Measurements from ENCODE around the gene CHST8. TPM values are rescaled to one million over a fixed set of nuclear protein-coding genes. Genes with fewer than 3 reads are reported as not detected.

Gene CHST8
- total and polyA plus RNA-seq, 2 of the 13 experiments (the other 11 are each of a cell fraction or from before 2014, with no cell fraction given): not detected

GRCh38 chr19:33604651-33605050 is 17.1 kb upstream of the CHST8 start (continued):
- TF ChIP-seq ZNF761 (CRISPR knock-in tag; conservative IDR thresholded peaks at IDR 0.05) (no peak), FIP1L1 (IDR thresholded peaks at IDR 0.05; ENCODE audit: borderline replicate concordance, insufficient read depth, low read depth, low read length) (no peak), KDM1A (CRISPR knock-in tag; IDR thresholded peaks at IDR 0.05) (no peak), SMYD3 (CRISPR knock-in tag; IDR thresholded peaks at IDR 0.05) (no peak), NCOA1 (CRISPR knock-in tag; IDR thresholded peaks at IDR 0.05) (no peak), SPEN (CRISPR knock-in tag; IDR thresholded peaks at IDR 0.05; ENCODE audit: low read depth) (no peak), CENPX (CRISPR knock-in tag; IDR thresholded peaks at IDR 0.05) (no peak), ZGPAT (CRISPR knock-in tag; IDR thresholded peaks at IDR 0.05) (no peak), CBX2 (IDR thresholded peaks at IDR 0.05; ENCODE audit: low read depth, low read length) (no peak), CBX2 (CRISPR knock-in tag; IDR thresholded peaks at IDR 0.05; ENCODE audit: low read depth) (no peak), SIX4 (CRISPR knock-in tag; IDR thresholded peaks at IDR 0.05) (no peak), ZNF780A (CRISPR knock-in tag; IDR thresholded peaks at IDR 0.05) (no peak), IKZF1 (IDR thresholded peaks at IDR 0.05) (no peak)
- TF ChIP-seq, protein P1, sequence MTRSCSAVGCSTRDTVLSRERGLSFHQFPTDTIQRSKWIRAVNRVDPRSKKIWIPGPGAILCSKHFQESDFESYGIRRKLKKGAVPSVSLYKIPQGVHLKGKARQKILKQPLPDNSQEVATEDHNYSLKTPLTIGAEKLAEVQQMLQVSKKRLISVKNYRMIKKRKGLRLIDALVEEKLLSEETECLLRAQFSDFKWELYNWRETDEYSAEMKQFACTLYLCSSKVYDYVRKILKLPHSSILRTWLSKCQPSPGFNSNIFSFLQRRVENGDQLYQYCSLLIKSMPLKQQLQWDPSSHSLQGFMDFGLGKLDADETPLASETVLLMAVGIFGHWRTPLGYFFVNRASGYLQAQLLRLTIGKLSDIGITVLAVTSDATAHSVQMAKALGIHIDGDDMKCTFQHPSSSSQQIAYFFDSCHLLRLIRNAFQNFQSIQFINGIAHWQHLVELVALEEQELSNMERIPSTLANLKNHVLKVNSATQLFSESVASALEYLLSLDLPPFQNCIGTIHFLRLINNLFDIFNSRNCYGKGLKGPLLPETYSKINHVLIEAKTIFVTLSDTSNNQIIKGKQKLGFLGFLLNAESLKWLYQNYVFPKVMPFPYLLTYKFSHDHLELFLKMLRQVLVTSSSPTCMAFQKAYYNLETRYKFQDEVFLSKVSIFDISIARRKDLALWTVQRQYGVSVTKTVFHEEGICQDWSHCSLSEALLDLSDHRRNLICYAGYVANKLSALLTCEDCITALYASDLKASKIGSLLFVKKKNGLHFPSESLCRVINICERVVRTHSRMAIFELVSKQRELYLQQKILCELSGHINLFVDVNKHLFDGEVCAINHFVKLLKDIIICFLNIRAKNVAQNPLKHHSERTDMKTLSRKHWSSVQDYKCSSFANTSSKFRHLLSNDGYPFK (CRISPR knock-in tag; IDR thresholded peaks at IDR 0.05; ENCODE audit: borderline replicate concordance): no peak

Measured in HepG2 (cell line).